Measurements from ENCODE around the gene COG5.

COG5 gene

DNA sequence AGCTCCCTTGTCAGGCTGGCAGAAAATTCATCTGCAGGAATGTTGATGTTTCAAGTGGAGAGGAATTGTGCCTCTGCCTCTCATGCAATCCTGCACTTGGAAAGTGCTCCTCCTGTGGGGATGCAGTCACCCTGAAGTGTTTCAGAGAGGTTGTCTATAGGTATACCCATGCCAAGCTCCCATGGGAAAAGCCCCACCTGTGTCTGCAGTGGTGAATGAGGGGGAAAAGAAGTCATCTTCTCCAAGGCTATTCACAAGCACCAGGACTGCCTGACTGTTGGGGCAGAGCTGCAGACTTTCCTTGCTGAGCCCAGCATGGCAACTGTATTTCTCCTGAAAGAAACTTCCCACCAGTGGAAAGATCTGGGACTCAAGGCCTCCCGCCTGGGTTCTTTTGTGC is 58.4 kb downstream of the COG5 start:
- DNase-seq, result no peak

DNA sequence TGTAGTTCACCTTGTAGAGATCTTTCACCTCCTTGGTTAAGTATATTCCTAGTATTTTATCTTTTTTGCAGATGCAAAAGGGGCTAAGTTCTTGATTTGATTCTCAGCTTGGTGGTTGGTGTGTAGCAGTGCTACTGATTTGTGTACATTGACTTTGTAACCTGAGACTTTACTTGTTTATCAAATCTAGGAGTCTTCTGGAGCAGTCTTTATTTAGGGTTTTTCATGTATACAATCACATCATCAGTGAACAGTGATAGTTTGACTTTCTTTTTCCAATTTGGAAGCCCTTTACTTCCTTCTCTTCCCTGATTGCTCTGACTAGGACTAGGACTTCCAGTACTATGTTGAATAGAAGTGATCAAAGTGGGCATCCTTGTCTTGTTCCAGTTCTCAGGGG is 60.0 kb downstream of the COG5 start:
- no peak for DNase-seq

DNA sequence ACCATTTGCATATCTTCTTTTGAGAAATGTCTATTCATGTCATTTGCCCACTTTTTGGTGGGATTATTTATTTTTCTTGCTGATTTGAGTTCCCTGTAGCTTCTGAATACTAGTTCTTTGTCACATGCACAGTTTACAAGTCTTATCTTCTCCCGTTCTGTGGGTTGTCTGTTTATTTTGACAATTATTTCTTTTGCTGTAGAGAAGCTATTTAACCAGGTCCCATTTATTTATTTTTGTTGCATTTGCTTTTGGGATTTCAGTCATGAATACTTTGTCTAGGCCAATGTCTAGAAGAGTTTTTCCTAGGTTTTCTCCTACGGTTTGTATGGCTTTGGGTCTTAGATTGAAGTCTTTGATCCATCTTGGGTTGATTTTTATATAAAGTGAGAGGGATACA is 60.9 kb downstream of the COG5 start:
- DNase-seq, result no peak

DNA sequence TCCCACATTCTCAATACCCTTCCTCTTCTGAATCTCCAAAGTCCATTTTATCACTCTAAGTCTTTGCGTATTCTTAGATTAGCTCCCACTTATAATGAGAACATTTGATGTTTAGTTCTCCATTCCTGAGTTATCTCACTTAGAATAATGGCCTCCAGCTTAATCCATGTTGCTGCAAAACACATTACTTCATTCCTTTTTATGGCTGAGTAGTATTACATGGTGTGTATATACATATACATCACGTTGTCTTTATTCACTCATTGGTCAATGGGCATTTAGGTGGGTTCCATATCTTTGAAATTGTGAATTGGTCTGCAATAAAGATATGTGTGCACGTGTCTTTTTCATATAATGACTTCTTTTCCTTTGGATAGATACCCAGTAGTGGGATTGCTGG is 61.6 kb downstream of the COG5 start:
- DNase-seq, result no peak

DNA sequence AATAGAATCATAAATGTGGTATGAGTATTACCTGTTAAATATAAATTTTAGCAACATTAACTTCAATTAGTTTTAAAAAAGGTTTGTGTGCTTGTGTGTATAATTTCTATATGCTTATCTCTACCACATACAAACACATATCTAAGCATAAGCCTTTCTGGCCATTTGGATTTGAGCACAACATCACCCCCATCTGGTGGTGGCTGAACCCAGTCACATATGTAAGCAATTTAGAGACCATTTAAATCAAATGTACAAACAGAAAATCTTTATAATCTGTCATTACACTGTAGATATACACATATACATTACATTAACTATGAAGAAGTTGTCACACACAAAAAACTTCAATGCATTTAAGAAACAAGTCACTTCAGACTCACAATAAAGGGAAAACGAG is 62.1 kb downstream of the COG5 start:
- no peak for DNase-seq

DNA sequence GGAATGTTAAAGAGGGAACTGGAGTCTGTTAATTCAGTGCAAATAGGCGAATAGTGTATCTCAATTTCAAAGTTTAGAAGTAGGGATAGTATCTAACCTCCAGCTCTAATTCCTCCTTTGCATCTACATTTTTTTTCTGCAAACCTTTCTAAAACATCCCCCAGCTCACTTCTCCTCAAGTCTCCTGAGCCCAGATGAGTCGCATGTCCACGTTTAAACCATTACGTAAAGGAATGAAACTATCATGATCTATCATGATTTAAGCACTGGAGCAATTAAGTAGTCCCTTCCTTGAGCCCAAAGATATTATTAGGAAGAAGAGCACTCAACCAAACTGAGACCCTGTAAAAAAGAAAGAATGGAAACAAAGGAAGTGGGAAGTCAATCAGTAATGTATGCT is 64.0 kb downstream of the COG5 start:
- no peak for DNase-seq

DNA sequence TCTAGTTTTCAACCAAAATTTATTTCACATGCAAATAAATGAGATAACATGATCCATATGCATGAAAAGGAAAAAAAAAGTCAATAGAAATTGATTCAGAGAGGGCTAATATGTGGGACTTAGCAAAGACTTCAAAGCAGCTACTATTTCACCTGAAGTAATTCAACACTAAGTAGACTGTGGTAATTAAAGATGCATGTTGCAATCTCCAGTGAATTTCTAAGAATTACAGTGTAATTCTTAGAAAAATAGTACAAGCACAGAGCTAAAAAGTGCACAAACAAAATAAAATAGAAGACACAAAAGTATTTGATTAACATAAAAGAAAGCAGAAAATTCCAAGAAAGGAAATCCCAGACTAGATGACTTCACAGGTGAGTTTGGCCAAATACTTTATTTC is 68.2 kb downstream of the COG5 start:
- no peak for DNase-seq

DNA sequence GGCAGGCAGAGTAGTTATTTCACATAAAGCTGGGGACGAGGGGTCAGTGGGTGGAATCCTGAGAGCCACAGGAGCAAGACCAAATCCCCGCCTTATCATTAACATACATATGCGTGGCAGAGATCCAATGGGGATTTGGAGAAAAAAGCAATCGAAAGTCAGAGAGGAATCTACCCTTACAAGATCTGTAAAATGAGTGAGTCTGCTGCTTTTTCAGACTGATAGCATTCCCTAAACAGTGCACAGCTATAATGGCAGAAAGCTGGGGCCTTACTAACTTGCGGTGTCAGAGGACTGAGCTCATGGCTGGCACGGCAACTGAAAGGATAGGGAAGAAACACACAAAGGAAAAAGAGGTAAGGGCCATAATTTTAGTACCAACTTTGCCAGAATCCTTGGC is 68.8 kb downstream of the COG5 start:
- no peak for DNase-seq

DNA sequence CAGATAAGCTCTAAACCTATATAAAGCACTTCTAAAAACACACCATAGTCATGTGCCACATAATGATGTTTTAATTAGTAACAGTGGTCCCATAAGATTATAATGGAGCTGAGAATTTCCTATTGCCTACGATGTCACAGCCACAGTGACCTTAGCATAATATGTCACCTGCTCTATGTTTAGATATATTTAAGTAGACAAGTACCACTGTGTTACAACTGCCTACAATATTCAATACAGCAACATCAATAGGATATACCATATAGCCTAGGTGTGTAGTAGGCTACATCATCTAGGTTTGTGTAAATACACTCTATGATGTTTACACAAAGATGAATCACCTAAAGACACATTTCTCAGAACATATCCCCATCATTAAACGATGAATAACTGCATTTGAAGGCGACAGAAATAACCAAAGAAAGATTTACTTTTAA is 69.4 kb downstream of the COG5 start:
- no peak for DNase-seq

DNA sequence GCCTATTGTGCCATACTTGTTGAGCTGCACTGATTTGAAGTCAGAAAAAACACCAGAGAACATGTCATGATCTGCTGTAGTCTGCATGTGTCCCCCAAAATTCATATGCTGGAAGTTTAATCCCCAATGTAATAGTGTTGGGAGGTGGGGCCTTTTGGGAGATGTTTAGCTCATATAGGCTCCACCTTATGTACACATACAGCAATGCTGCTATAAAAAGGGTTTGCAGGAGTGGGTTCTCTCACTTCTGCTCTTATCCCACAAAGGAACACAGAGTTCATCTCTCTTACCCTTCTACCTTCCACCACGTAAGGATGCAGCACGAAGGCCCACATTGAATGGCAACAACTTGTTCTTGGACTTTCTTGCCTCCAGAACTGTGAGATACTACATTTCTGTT is 70.8 kb downstream of the COG5 start:
- no peak for DNase-seq

DNA sequence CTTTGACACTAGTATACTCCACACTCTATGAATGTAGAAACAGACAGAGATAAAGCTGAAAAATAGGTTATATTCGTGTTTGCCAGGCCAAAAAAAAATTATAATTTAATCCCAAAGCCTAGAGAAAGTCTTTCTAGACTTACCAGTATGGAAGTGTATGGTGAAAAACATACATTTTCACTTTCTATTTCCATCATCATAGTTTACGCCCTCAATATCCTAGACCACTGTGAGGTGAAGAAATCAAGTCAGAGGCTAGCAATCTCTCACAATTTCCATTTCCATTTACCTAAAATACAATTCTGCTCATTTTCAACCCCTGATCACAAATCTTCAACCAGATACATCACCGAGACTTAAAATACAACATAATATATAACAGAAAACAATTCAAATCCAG is 77.7 kb downstream of the COG5 start:
- DNase-seq, result no peak

DNA sequence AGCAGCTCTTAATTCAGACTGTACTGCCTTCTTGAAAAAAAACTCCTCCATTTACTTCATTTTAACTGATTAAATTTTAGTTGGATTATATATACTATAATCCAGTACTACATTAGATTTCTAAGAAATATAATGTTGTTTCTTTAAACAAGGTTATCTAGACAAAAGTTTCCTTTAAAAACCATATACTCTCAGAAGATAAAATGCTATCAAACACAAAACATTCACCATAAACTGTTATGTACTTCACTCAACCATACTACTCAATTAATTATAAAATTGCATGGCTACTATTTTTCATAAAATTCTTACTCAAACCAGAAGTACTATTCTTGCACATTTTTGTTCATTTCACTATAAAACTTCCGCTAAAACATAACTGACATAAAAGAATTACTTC is 81.1 kb downstream of the COG5 start:
- DNase-seq, result no peak

DNA sequence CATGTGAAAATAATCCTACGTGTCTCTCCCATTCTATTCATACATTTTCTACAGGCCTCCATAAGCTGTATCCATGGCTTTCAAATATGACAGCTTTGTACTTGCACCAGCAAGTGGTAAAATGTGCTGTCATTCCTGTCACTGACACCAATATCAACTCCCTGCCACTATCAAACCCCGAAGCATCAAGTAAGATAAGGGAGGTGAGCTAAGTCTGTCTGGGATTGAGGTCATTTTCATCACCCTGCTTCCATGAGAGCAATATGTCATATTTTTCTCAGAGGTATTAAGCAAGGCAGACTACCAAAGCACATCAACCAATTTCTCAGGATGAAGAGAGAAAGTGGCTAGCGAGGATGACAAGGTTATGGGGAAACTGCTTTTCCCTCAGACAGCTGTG is 82.8 kb downstream of the COG5 start:
- DNase-seq, result no peak

DNA sequence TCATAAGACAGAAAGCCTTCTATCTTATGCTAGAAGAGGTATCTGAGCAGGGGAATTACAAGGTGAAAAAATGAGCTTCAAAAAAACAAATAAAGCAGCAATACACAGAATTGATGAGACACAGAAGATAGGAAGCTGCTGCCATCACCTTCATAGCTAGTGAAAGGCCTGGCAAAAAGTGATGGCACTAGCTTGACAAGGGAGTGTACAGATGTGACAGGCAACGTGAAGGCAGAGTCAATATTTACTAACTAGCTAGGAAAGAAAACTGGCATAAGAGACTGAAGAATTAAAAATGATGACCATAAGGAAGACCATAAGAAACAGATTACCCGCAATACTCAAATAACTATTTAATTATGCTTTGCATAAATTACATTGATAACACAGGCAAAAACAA is 84.4 kb downstream of the COG5 start:
- DNase-seq, result no peak

DNA sequence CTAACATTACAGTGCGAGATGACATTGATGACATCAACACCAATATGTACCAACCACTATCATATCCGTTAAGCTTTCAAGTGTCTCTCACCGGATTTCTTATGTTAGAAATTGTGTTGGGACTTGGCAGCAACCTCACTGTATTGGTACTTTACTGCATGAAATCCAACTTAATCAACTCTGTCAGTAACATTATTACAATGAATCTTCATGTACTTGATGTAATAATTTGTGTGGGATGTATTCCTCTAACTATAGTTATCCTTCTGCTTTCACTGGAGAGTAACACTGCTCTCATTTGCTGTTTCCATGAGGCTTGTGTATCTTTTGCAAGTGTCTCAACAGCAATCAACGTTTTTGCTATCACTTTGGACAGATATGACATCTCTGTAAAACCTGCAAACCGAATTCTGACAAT is 89.6 kb downstream of the COG5 start:
- DNase-seq, result no peak

DNA sequence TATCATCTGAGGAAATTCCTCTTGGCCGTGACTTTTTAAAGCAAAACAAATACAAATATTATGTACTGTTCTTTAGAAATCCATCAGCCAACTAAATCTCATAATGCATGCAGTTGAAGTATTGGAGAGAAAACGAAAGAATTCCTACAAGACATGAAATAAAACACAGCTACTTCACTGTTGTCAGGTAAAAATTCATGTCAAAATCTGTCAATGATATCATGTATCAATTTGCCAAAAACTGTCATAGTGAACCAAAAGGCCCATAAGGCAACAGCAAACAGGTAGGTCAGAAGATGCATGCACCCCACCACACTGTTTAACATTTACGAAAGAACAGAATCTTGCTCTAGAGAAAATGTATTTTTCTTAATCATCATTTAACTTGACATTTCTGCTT is 91.6 kb downstream of the COG5 start:
- DNase-seq, result no peak

DNA sequence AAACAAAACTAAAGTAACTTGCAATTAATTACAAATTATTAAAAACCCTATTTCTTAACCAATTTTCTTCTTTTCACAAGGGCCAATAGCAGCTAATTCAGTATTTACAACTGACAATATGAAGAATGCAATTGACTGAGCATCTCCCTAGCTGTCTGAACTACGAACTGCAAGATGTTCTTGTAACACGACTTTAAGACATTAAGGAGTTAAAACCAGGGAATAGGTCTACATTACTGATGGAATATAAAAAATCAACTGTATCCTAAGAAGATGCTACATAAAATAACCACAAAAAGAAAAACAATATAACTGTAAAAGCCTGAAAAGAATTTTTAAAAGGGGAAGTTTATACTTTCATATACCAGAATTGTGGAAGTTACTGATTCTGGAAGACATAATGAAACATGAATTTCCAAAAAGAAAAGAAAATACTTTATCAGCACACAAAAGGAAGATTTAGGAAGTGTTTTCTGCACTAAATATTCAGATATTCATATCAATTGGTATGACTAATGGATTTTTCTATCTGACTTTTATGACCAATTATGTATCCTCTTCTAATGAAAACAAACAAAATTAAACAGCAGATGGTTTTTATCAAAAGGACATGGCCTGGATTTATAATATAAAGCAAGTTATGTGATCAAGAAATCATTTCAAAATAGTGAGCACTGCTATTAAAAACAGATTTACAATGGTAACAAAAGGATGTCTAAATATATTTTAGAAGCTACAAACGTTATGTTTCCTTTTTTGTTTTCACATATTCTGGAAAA is 92.2 kb downstream of the COG5 start:
- DNase-seq, result no peak

DNA sequence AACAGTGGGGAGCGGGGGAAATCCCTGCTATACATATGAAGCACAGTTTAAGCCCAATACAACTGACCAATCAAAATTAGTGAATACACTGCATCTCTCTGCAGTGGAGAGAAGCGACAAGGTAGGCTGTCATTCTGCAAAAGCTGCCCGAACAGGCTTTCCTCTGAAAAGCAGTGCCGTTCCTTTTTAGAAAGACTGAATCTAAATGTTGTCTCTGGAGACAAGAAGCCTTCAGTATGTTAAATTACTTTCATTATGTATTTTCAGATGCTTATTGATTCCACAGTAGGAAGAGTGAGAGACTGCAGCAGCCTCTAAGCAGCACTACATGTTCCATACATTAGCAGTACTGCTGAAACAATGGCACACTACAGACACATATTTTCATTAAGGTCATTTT is 93.8 kb downstream of the COG5 start, which contains the start of gene GPR22:
Gene GPR22 (plus strand): TSS at position 129 of the 400 bp plus-strand sequence. CDS start 4,004 bp downstream, outside the sequence.
- no peak for DNase-seq

DNA sequence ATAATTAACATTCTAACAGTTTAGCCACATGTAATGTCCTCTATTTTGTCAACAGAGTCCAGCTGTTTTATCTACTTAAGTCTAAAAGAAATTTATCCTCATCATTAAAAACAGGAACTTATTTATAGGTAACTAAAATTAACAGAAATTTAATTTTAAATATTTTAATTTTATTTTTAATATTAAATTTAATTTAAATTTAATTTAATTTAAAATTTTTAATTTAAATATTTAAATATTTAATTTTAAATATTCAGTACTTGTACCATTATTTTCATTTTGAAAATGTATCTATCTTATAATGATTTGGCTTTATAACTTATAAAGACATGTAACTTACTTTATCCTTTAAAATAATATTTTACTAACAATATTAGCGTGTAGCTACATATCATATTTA is 94.9 kb downstream of the COG5 start:
- DNase-seq, result no peak

DNA sequence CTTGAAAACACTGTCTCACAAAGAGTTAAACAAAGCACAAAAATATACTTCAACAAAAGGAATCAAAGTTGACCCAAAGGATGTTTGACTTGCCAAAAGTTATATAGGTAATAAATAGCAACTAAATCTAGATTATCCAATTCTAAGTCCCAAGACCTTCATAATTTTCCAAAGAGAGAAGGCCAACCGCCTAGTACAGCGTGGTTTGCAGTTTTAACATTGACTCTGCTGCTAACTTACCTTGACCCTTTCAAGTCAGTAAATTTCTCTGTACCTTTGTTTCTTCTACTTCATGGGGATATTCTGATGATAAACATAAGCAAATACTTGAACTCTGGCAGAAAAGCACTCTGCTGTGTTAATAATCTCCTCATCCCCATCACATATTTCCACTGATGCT is 95.7 kb downstream of the COG5 start:
- DNase-seq, result no peak

DNA sequence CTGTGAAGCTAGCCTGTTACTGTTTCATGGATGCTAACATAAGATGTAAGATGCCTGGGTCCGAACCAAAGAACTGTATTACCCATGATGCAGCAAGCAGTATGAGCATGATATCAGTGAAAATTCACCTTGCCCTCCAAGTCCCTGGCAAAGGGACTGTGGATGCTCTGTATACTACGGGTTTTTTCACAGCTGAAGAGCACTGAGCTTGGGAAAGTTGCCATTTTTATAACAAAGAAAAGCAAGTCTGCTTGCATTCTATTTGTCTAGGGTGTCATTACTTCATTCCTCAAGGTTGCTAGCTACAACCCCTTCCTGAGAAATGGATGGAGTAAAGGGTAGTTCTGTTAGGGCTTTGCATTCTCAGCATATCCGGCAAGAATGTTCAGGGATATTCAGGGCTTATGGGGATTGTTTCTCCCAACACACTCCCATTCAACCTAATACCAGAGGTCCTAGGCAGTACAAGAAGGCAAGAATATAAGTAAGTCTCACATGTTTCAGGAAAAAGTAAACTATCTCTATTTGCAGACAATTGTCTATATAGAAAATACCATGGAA is 99.0 kb downstream of the COG5 start:
- DNase-seq, result no peak

DNA sequence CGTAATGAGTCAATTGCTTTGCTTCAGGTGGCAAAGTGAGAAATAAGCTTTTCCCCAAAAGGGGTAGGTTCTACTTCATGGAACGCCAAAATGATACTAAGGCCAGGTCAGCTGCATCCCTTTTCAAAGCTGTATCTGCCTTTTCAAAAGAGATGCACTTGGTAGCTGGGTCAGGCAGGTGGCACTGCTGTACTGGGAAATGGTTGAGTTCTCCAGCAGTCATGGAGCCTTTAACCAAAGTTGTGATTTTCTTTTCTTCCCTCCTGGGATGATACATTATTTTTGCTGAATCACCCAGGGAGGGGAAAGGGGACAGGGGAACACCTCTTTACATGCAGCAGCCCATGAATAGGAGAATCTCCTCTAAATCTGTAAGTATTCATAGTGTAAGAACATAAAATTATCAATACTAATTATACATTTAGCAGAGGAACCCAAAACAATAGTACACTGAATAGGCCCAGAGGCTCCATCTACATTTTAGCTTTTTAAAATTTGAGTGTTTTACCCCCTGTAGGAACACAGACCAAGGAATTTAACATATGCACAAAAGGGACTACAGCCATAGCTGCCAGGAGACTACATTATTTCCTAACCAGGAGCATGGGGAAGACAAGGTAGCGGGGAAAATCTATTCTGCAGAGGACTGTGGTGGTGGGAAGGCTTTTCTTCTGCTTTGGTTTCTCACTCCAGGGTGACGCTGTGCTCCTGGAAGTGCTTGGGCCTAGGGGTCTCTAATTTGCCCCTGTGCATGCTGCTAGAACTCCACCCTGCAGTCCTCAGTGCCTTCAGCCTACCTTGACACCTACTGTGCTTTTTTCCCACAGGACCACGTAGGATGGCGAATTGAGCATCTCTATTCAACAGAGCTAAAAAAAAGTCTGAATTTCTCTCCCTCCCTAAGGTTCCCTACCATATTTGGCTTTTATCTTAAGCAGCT is 100.3 kb downstream of the COG5 start:
- peak; percentile 24 for DNase-seq

DNA sequence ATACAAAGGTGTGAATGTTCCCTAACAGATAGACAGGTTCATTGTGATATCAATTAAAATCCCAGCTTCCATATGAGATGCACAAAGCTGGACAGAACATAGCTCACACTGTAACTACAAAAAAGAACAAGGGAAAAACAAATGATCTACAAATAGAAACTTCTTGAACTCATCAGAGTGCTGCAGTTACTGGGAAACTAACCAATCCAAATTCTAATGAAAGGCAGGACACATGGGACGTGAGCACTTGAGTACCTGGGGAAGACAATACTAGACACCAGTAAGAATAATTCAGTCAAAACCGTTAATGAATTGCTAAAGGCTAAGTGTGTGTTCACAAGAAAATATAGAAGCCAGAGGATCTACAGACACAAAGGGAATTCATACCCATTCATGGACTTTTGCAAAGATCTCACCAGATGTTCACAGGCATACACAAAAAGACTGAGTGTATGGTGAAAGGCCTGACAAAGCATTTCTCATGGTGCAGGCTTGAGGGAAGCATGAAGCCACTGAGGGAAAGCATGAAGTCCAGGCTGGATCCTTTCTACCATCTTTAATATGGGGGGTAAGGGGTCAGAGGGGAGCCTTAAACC is 101.7 kb downstream of the COG5 start:
- no peak for DNase-seq

All from activated naive CD4-positive, alpha-beta T cell treated with anti-CD3 and anti-CD28 coated beads, Interleukin-2, amount 50 U/mL, for 16 hours (primary cell).